ENCODE results near the gene SLC24A3. TPM values are rescaled to one million over a fixed set of nuclear protein-coding genes. Genes with fewer than 3 reads are reported as not detected.

SLC24A3 gene
- 13.1 TPM for total RNA-seq
- long read RNA-seq, partial matches to known transcripts: 4 of 12 reads
- long read RNA-seq, other reads (novel, unspliced or antisense): 7 of 12 reads

GRCh38 chr20:19212469-19212815 lies at the start of gene SLC24A3:
Gene SLC24A3 (plus strand): TSS chr20:19212642.
- Histone ChIP-seq H3K9me3 (no peaks in the 10 kb centered on the region), H3K4me3 (peak within 1 kb of the TSS; percentile 60), H3K36me3 (no peaks in the 10 kb centered on the region), H3K4me1 (peaks cover 17% of the 10 kb centered on the region), H3K27me3 (peaks cover 4% of the 10 kb centered on the region), H3K27ac (peak within 1 kb of the TSS; percentile 51)
- ATAC-seq (no peak), DNase-seq (peak; percentile 76)
- TF ChIP-seq, protein P1, sequence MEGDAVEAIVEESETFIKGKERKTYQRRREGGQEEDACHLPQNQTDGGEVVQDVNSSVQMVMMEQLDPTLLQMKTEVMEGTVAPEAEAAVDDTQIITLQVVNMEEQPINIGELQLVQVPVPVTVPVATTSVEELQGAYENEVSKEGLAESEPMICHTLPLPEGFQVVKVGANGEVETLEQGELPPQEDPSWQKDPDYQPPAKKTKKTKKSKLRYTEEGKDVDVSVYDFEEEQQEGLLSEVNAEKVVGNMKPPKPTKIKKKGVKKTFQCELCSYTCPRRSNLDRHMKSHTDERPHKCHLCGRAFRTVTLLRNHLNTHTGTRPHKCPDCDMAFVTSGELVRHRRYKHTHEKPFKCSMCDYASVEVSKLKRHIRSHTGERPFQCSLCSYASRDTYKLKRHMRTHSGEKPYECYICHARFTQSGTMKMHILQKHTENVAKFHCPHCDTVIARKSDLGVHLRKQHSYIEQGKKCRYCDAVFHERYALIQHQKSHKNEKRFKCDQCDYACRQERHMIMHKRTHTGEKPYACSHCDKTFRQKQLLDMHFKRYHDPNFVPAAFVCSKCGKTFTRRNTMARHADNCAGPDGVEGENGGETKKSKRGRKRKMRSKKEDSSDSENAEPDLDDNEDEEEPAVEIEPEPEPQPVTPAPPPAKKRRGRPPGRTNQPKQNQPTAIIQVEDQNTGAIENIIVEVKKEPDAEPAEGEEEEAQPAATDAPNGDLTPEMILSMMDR (IDR thresholded peaks at IDR 0.05): no peak
- intact Hi-C loops (cut with DNase I): no loop called here

GRCh38 chr20:19170148-19170547 lies 42.3 kb upstream of the SLC24A3 start:
- TF ChIP-seq, protein P1 (IDR thresholded peaks at IDR 0.05): no peak
- ATAC-seq: no peak
- intact Hi-C loops (cut with DNase I): no loop called here

GRCh38 chr20:19172637-19173036 lies 39.8 kb upstream of the SLC24A3 start:
- ATAC-seq (no peak), DNase-seq (no peak)
- no peaks in the 10 kb centered on the region for H3K4me1 ChIP-seq
- intact Hi-C loops (cut with DNase I): no loop called here
- no peak overlapping the region for H3K27ac ChIP-seq
- no peaks in the 10 kb centered on the region for H3K9me3 ChIP-seq
- no peaks in the 10 kb centered on the region for H3K36me3 ChIP-seq
- TF ChIP-seq, protein P1 (IDR thresholded peaks at IDR 0.05): no peak
- H3K27me3 ChIP-seq: no peaks in the 10 kb centered on the region
- no peak overlapping the region for H3K4me3 ChIP-seq

More at GRCh38 chr20:19170148-19170547, 42.3 kb upstream of the SLC24A3 start:
- H3K4me1 ChIP-seq: no peaks in the 10 kb centered on the region
- no peaks in the 10 kb centered on the region for H3K36me3 ChIP-seq
- H3K9me3 ChIP-seq: no peaks in the 10 kb centered on the region
- no peak overlapping the region for H3K27ac ChIP-seq
- no peak for DNase-seq
- no peak overlapping the region for H3K4me3 ChIP-seq
- H3K27me3 ChIP-seq: no peaks in the 10 kb centered on the region

GRCh38 chr20:19176470-19177052 lies 35.9 kb upstream of the SLC24A3 start:
- H3K4me1 ChIP-seq: no peaks in the 10 kb centered on the region
- no peak for ATAC-seq
- H3K36me3 ChIP-seq: no peaks in the 10 kb centered on the region
- no peak for DNase-seq
- no peak overlapping the region for H3K27ac ChIP-seq
- no peak overlapping the region for H3K4me3 ChIP-seq
- H3K9me3 ChIP-seq: no peaks in the 10 kb centered on the region
- H3K27me3 ChIP-seq: no peaks in the 10 kb centered on the region
- TF ChIP-seq, protein P1 (IDR thresholded peaks at IDR 0.05): no peak
- intact Hi-C loops (cut with DNase I): no loop called here

DNA sequence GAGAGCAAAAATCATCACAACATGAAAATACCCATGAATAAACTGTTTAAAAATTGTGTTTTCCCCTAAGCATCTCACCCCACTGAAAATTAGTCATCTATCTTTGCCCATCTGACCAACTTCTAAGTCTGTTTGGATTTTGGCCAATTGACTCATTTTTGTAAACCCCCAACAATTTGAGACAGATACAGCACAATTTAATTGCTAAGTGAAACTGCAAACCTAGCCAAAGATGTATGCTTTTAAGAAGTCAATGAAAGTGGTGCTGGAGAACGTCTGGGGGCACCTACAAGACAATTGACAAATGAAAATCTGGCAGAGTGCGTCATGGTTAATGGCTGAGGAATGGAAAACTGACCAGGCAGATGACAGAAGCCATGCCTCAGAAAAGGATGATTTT lies 30.9 kb upstream of the SLC24A3 start:
- intact Hi-C loops (cut with DNase I): no loop called here
- no peaks in the 10 kb centered on the region for H3K36me3 ChIP-seq
- no peak overlapping the region for H3K27ac ChIP-seq
- no peak overlapping the region for H3K4me3 ChIP-seq
- no peaks in the 10 kb centered on the region for H3K27me3 ChIP-seq
- no peaks in the 10 kb centered on the region for H3K4me1 ChIP-seq
- TF ChIP-seq, protein P1 (IDR thresholded peaks at IDR 0.05): no peak
- DNase-seq (no peak), ATAC-seq (no peak)
- no peaks in the 10 kb centered on the region for H3K9me3 ChIP-seq

DNA sequence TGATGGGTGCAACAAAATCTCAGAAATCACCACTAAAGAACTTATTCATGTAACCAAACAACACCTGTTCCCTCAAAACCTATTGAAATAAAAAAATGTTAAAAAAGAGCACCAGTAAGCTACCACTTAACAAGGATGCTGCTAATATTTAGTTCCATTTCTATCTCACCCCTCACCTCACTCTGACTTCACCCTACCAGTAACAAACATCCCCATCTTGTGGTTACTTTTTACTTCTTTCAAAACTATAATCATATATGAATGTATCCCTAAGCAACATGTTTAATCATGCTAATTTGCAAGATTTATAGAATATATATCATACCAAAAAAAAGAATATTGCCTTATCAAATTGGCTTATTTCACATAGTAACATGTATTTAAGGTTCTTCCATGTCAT lies 27.4 kb upstream of the SLC24A3 start:
- H3K9me3 ChIP-seq: no peaks in the 10 kb centered on the region
- H3K36me3 ChIP-seq: no peaks in the 10 kb centered on the region
- no peaks in the 10 kb centered on the region for H3K4me1 ChIP-seq
- ATAC-seq (no peak), DNase-seq (no peak)
- H3K27me3 ChIP-seq: no peaks in the 10 kb centered on the region
- TF ChIP-seq, protein P1 (IDR thresholded peaks at IDR 0.05): no peak
- H3K27ac ChIP-seq: no peak overlapping the region
- intact Hi-C loops (cut with DNase I): no loop called here
- no peak overlapping the region for H3K4me3 ChIP-seq

Data from upper lobe of right lung (tissue), 1 donor.